Measurements from ENCODE around the gene CRLF2. TPM values are rescaled to one million over a fixed set of nuclear protein-coding genes. Genes with fewer than 3 reads are reported as not detected.

The CRLF2 gene
- total and polyA plus RNA-seq, 2 experiments from 2014 or later: not detected

DNA sequence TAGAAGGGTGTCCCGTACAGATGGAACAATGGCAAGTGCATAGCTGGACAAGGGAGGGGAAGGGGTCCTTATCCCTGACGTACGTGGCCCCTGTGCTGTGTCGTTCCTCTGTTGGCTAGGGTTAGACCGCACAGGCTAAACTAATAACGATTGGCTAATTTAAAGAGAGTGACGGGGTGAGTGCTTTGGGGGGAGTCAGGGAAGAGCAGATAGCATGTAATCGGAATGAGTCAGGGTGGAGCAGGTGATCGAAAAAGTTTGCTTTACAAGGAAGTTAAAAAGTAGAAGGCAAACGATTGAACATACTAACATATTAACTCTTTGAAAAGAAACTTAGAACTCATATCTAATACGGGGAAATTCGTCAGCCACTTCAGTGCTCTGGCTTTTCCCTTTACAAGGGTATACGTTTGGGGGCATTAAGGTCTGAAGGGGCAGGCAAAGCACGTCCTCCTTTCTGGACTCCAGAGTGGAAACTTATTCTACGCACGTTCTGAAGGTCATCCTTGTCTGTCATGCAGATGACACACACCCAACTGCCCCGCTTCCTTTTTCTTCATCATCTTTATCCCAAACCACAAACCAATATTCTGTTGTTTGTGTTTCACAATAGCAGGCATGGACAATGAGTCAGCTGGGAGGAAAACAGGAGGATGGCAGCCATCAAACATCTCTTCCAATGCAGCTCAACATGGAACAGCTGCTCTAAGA lies 10.2 kb upstream of the CRLF2 start (continued):
- TF ChIP-seq, protein P1, sequence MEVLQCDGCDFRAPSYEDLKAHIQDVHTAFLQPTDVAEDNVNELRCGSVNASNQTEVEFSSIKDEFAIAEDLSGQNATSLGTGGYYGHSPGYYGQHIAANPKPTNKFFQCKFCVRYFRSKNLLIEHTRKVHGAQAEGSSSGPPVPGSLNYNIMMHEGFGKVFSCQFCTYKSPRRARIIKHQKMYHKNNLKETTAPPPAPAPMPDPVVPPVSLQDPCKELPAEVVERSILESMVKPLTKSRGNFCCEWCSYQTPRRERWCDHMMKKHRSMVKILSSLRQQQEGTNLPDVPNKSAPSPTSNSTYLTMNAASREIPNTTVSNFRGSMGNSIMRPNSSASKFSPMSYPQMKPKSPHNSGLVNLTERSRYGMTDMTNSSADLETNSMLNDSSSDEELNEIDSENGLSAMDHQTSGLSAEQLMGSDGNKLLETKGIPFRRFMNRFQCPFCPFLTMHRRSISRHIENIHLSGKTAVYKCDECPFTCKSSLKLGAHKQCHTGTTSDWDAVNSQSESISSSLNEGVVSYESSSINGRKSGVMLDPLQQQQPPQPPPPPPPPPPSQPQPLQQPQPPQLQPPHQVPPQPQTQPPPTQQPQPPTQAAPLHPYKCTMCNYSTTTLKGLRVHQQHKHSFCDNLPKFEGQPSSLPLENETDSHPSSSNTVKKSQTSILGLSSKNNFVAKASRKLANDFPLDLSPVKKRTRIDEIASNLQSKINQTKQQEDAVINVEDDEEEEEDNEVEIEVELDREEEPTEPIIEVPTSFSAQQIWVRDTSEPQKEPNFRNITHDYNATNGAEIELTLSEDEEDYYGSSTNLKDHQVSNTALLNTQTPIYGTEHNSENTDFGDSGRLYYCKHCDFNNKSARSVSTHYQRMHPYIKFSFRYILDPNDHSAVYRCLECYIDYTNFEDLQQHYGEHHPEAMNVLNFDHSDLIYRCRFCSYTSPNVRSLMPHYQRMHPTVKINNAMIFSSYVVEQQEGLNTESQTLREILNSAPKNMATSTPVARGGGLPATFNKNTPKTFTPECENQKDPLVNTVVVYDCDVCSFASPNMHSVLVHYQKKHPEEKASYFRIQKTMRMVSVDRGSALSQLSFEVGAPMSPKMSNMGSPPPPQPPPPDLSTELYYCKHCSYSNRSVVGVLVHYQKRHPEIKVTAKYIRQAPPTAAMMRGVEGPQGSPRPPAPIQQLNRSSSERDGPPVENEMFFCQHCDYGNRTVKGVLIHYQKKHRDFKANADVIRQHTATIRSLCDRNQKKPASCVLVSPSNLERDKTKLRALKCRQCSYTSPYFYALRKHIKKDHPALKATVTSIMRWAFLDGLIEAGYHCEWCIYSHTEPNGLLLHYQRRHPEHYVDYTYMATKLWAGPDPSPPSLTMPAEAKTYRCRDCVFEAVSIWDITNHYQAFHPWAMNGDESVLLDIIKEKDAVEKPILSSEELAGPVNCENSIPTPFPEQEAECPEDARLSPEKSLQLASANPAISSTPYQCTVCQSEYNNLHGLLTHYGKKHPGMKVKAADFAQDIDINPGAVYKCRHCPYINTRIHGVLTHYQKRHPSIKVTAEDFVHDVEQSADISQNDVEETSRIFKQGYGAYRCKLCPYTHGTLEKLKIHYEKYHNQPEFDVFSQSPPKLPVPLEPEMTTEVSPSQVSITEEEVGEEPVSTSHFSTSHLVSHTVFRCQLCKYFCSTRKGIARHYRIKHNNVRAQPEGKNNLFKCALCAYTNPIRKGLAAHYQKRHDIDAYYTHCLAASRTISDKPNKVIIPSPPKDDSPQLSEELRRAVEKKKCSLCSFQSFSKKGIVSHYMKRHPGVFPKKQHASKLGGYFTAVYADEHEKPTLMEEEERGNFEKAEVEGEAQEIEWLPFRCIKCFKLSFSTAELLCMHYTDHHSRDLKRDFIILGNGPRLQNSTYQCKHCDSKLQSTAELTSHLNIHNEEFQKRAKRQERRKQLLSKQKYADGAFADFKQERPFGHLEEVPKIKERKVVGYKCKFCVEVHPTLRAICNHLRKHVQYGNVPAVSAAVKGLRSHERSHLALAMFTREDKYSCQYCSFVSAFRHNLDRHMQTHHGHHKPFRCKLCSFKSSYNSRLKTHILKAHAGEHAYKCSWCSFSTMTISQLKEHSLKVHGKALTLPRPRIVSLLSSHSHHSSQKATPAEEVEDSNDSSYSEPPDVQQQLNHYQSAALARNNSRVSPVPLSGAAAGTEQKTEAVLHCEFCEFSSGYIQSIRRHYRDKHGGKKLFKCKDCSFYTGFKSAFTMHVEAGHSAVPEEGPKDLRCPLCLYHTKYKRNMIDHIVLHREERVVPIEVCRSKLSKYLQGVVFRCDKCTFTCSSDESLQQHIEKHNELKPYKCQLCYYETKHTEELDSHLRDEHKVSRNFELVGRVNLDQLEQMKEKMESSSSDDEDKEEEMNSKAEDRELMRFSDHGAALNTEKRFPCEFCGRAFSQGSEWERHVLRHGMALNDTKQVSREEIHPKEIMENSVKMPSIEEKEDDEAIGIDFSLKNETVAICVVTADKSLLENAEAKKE (CRISPR knock-in tag; IDR thresholded peaks at IDR 0.05): no peak
- no peak for TF ChIP-seq NANOG (IDR thresholded peaks at IDR 0.05; ENCODE audit: borderline replicate concordance)
- no peak for TF ChIP-seq EZH2 (IDR thresholded peaks at IDR 0.05; ENCODE audit: low read depth, unreplicated experiment)

DNA sequence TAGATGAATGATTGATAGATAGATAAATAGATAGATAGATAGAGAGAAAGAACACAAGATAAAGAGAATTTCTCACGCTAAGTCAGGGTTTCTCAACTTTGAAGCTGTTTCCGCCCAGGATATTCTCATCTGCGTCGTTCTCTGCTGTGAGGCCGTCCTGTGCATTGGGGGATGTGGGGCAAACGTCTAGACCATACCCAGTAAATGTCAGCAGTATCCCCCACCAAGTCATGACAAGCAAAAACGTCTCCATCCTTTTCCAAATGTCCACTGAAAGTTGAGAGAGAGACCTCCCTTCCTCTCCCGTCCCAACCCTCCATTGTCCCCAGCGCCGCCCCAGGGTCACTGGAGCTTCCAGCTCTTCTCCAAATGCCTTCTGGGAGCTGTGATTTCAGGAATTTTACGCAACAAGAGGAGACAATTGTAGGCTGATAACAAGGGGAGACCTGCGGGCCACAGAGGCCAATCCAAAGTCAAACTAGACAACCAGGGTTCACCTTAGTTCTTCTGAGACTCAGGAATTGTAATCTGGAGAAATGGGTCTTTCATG lies 8.9 kb upstream of the CRLF2 start:
- H3K36me3 ChIP-seq (ENCODE audit: insufficient read depth): no peaks in the 10 kb centered on the region
- H3K79me2 ChIP-seq (replicated peaks; ENCODE audit: insufficient read depth): no peaks in the 10 kb centered on the region
- ATAC-seq: no peak
- Mint-ChIP-seq H3K4me3 (no peak overlapping the region), H3K9me3 (peaks cover 16% of the 10 kb centered on the region), H3K27ac (no peak overlapping the region), H3K4me1 (no peaks in the 10 kb centered on the region), H3K27me3 (ENCODE audit: insufficient read depth, low read depth, poor library complexity) (peaks cover 8% of the 10 kb centered on the region), H3K36me3 (ENCODE audit: low read depth) (peaks cover 20% of the 10 kb centered on the region)
- H4K20me1 ChIP-seq (replicated peaks; ENCODE audit: insufficient read depth): no peaks in the 10 kb centered on the region
- no peak overlapping the region for H3K4me3 ChIP-seq
- H3K4me1 ChIP-seq (ENCODE audit: insufficient read depth): peaks cover 7% of the 10 kb centered on the region; the same call in 1 of the 2 replicates
- H3F3A ChIP-seq (replicated peaks; ENCODE audit: low read depth): no peaks in the 10 kb centered on the region
- H2AFZ ChIP-seq: no peak overlapping the region
- no peak overlapping the region for H3K4me2 ChIP-seq
- no peak overlapping the region for H3K27ac ChIP-seq (ENCODE audit: low read depth)
- DNase-seq (ENCODE audit: low spot score): no peak
- H3K9me2 ChIP-seq (ENCODE audit: insufficient read depth): 0 out of 2 replicates have a peak, but pooled peaks cover 3% of the 10 kb centered on the region
- no peaks in the 10 kb centered on the region for H3K27me3 ChIP-seq (ENCODE audit: insufficient read depth)
- no peak for TF ChIP-seq CREB1 (CRISPR knock-in tag; IDR thresholded peaks at IDR 0.05; ENCODE audit: low read depth)

Data from GM23338 (cell line).